22Rv1 (cell line): ENCODE results near the gene NKX2-1.

Experiments used
- CTCF ChIP-seq: fragments of 450-650 bp; IDR thresholded peaks from 2 replicates; pipeline ENCODE4 v1.5.1; 2017; ENCODE audit warnings: mild to moderate bottlenecking
- ZFX ChIP-seq: fragments of 450-650 bp; IDR thresholded peaks from 2 replicates; pipeline ENCODE4 v1.6.1; 2017; ENCODE audit warnings: antibody characterized with exemption, borderline replicate concordance

GRCh38 chr14:36493761-36494160 lies 26.3 kb downstream of the NKX2-1 start:
- TF ChIP-seq CTCF (no peak), ZFX (no peak)
